Body of pancreas (tissue), 4 donors: ENCODE measurements around the gene IRF2. TPM values are rescaled to one million over a fixed set of nuclear protein-coding genes. Genes with fewer than 3 reads are reported as not detected.

Source experiments
- ATAC-seq: fragments of 150-250 bp; one replicate; pipeline ENCODE4 v1.9.1; 2016
- DNase-seq, 4 donors: peaks; one replicate each; pipeline ENCODE4 v3.0.0-alpha.2; 2019
- H3K27ac ChIP-seq, 4 donors: fragments of 200-600 bp; sonication (generic); 1 replicate in 3 of 4; 2 replicates in 1 of 4; pipeline versions ENCODE4 v1.5.1 to v1.6.1; 2016 to 2019; ENCODE audit warnings: mild to moderate bottlenecking in 1 of 4, mixed read lengths in 1 of 4, moderate library complexity in 1 of 4
- H3K27me3 ChIP-seq, 2 donors: fragments of 200-600 bp; sonication (generic); one replicate each; pipeline ENCODE4 v1.6.0; 2016; ENCODE audit warnings: mild to moderate bottlenecking in 1 of 2
- H3K36me3 ChIP-seq, 2 donors: fragments of 200-600 bp; sonication (generic); replicated peaks in 1 of 2; 2 replicates each; pipeline ENCODE4 v1.5.1; 2016; ENCODE audit warnings: low read depth in 2 of 2; ENCODE audit not compliant: insufficient read depth in 1 of 2
- H3K4me1 ChIP-seq: fragments of 200-600 bp; sonication (generic); one replicate; pipeline ENCODE4 v1.6.0; 2016
- H3K4me3 ChIP-seq, 2 donors: fragments of 200-600 bp; sonication (generic); 1 replicate in 1 of 2; 2 replicates in 1 of 2; pipeline ENCODE4 v1.5.1; 2016 to 2019
- H3K9me3 ChIP-seq, 3 donors: fragments of 200-600 bp; sonication (generic); 1 replicate in 2 of 3; 2 replicates in 1 of 3; pipeline ENCODE4 v1.5.1; 2016
- POLR2A ChIP-seq, 3 donors: fragments of 450-650 bp; IDR thresholded peaks; one replicate each; pipeline ENCODE4 v1.6.1; 2016; ENCODE audit warnings: antibody characterized with exemption in 3 of 3, mild to moderate bottlenecking in 2 of 3
- WGBS, 2 donors: methylation state at CpG; one replicate each; pipeline ENCODE4 v1.1.5; 2017; 5-methylcytosine and 5-hydroxymethylcytosine counted together
- intact Hi-C: fragments of 100-400 bp; cut with DNase I; formaldehyde crosslinking; loops from one replicate; pipeline ENCODE4 v1.15.1; 2023
- total RNA-seq, 2 donors: library from RNA; depleted of rRNA; stranded (reverse); fragments of >200 nt; gene quantifications; one replicate each; pipeline ENCODE4 v1.1.0, GENCODE V29; 2016
- TF ChIP-seq, protein P1 (sequence below), 7 experiments: fragments of 450-650 bp in 4 of 7; fragments of 200-600 bp in 3 of 7; sonication (generic) in 3 of 7; IDR thresholded peaks; one replicate each; pipeline ENCODE4 v1.5.1; 2016 to 2019; ENCODE audit warnings: antibody characterized with exemption in 7 of 7

IRF2 gene
- total RNA-seq, 2 donors from 2014 or later: 12.5 to 14.5 TPM

GRCh38 chr4:184351560-184352451 is 122.5 kb downstream of the IRF2 start:
- TF ChIP-seq POLR2A (IDR thresholded peaks at IDR 0.05): no peak
- TF ChIP-seq, protein P1, sequence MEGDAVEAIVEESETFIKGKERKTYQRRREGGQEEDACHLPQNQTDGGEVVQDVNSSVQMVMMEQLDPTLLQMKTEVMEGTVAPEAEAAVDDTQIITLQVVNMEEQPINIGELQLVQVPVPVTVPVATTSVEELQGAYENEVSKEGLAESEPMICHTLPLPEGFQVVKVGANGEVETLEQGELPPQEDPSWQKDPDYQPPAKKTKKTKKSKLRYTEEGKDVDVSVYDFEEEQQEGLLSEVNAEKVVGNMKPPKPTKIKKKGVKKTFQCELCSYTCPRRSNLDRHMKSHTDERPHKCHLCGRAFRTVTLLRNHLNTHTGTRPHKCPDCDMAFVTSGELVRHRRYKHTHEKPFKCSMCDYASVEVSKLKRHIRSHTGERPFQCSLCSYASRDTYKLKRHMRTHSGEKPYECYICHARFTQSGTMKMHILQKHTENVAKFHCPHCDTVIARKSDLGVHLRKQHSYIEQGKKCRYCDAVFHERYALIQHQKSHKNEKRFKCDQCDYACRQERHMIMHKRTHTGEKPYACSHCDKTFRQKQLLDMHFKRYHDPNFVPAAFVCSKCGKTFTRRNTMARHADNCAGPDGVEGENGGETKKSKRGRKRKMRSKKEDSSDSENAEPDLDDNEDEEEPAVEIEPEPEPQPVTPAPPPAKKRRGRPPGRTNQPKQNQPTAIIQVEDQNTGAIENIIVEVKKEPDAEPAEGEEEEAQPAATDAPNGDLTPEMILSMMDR (IDR thresholded peaks at IDR 0.05): no peak
- intact Hi-C loops: no loop called here
- Histone ChIP-seq H3K27ac (no peak overlapping the region), H3K4me1 (peaks cover 48% of the 10 kb centered on the region), H3K4me3 (no peak overlapping the region), H3K36me3 (no peaks in the 10 kb centered on the region), H3K9me3 (no peaks in the 10 kb centered on the region), H3K27me3 (no peaks in the 10 kb centered on the region)
- WGBS, 2 donors: 93 to 94% methylated on average over 19 of the region's 19 CpGs
- DNase-seq (no peak), ATAC-seq (no peak)

GRCh38 chr4:184350964-184351363 is 123.4 kb downstream of the IRF2 start:
- 95 to 97% methylated on average over 5 of the region's 5 CpGs for WGBS, 2 donors
- intact Hi-C loops: no loop called here
- TF ChIP-seq, protein P1 (IDR thresholded peaks at IDR 0.05): no peak
- no peak for TF ChIP-seq POLR2A (IDR thresholded peaks at IDR 0.05)
- Histone ChIP-seq H3K4me3 (no peak overlapping the region), H3K4me1 (peaks cover 52% of the 10 kb centered on the region), H3K9me3 (no peaks in the 10 kb centered on the region), H3K36me3 (no peaks in the 10 kb centered on the region), H3K27ac (no peak overlapping the region), H3K27me3 (no peaks in the 10 kb centered on the region)
- no peak for ATAC-seq
- DNase-seq: no peak

DNA sequence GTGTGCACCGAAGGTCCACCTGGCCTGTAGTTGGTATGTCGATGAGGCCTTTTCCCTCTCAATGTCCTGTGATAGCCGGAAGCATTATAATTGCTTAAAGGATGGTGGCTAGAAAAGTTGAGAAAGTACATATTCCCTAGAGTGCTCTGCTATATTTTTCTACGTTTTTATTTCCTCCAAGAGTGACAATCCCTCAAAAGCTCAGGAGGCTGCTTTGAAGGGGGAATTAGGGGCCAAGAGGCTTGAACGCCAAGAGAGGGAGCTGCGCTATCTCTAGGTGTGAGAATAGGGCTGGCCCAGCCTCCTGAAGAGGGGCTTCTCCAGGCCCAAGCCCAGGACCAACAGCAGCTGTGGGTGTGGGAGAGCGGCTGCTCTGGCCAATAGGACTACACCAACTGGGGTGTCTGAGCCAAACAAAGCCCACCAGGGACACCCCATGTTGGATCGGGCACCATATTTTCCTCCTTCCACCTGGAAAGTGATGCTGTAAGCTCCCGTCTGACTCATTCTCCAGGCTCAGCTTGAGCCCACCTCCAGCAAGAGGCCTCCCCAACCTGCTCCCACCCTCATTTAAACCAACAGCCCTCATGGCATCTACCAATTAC is 124.0 kb downstream of the IRF2 start:
- Histone ChIP-seq H3K27me3 (no peaks in the 10 kb centered on the region), H3K27ac (no peak overlapping the region), H3K4me3 (no peak overlapping the region), H3K36me3 (no peaks in the 10 kb centered on the region), H3K9me3 (no peaks in the 10 kb centered on the region), H3K4me1 (peaks cover 53% of the 10 kb centered on the region)
- intact Hi-C loops: no loop called here
- DNase-seq (no peak), ATAC-seq (no peak)
- WGBS, 2 donors: 90 to 98% methylated on average over 9 of the region's 9 CpGs
- TF ChIP-seq, protein P1 (IDR thresholded peaks at IDR 0.05): no peak
- TF ChIP-seq POLR2A (IDR thresholded peaks at IDR 0.05): no peak

DNA sequence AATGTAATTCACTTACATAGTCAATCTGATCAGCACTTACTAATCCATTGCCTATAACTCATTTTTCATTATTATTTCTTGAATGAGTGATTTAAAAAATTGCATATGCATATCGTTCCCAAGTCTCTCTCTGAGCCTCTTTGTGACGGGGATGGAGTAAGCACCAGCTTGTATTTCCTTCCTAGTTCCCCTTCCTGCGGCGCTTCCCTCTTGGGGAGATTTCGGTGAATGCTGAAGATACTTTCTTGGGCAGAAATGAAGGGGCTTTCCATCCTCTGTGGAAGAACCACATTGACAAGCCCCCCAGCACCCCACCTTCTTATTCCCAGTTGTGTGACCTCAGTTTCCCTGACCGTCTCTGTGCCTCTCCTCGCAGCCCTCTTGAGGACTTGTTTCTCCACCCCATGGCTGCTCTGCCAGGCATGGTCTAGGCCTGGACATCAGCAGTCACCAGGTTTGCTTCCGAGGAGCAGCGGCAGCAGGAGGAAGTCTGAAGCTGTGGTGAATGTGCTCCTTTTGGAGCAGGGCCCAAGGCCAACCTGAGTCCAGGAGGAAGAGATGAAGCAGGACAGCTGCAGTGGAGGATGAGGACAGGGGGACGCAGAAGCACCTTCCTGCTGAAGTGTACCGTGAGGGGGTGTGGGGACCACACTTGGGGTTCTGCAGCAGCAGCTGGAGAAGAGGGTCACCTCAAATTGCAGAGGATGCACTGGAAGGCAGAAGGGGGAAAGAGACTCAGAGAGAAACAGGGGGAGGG is 124.9 kb downstream of the IRF2 start:
- no peaks in the 10 kb centered on the region for H3K9me3 ChIP-seq
- no peaks in the 10 kb centered on the region for H3K36me3 ChIP-seq
- WGBS, 2 donors: 64 to 69% methylated on average over 11 of the region's 11 CpGs
- TF ChIP-seq, protein P1 (IDR thresholded peaks at IDR 0.05): no peak
- TF ChIP-seq POLR2A (IDR thresholded peaks at IDR 0.05): no peak
- no peaks in the 10 kb centered on the region for H3K27me3 ChIP-seq
- no peak overlapping the region for H3K4me3 ChIP-seq
- H3K27ac ChIP-seq: peak overlapping the region; percentile 82 to 94 (median 87)
- H3K4me1 ChIP-seq: peaks cover 52% of the 10 kb centered on the region
- ATAC-seq: no peak
- DNase-seq: peak; percentile 34 to 60 (median 44)
- intact Hi-C loops: no loop called here
